Gastrocnemius medialis (tissue), 4 donors: ENCODE results near the gene RABEP2.

Source experiments
- CTCF ChIP-seq, 5 experiments: fragments of 450-650 bp in 3 of 5; fragments of 200-600 bp in 2 of 5; sonication (generic) in 2 of 5; IDR thresholded peaks in 4 of 5; conservative IDR thresholded peaks in 1 of 5; 1 replicate in 4 of 5; 2 replicates in 1 of 5; pipeline ENCODE4 v1.5.1; 2016 to 2019; ENCODE audit warnings: antibody characterized with exemption in 5 of 5, mild to moderate bottlenecking in 3 of 5, moderate library complexity in 3 of 5
- POLR2A ChIP-seq, 2 donors: fragments of 450-650 bp; IDR thresholded peaks; one replicate each; pipeline ENCODE4 v1.6.1; 2017; ENCODE audit warnings: antibody characterized with exemption in 2 of 2, mild to moderate bottlenecking in 2 of 2, moderate library complexity in 2 of 2

GRCh38 chr16:28933171-28933570 is 8.1 kb upstream of the RABEP2 start:
- TF ChIP-seq CTCF (IDR thresholded peaks at IDR 0.05 in 4 of 5, conservative IDR thresholded peaks at IDR 0.05 in 1 of 5), result no peak
- no peak for TF ChIP-seq POLR2A (IDR thresholded peaks at IDR 0.05)
